Smooth muscle cell (in vitro differentiated cells): Measurements from ENCODE around the gene CRLF3. TPM values are rescaled to one million over a fixed set of nuclear protein-coding genes. Genes with fewer than 3 reads are reported as not detected.
"Not testable (repeated sequence)": the region's sequence is repeated elsewhere in the genome, so short reads cannot be mapped to it uniquely, and the experiment has no call there.

Source experiments
- DNase-seq: peaks from one replicate; lab custom pipeline; 2025; ENCODE audit not compliant: unreplicated experiment; lab: John Stamatoyannopoulos, UW
- H2AFZ ChIP-seq: fragments of 200-600 bp; sonication (generic); 2 replicates; pipeline ENCODE4 v1.6.0; 2016; ENCODE audit warnings: antibody characterized with exemption, low read depth, mild to moderate bottlenecking
- H3F3A ChIP-seq: fragments of 200-600 bp; sonication (generic); 2 replicates; pipeline ENCODE4 v1.6.0; 2017; ENCODE audit warnings: antibody characterized with exemption, low read depth
- H3K27ac ChIP-seq: fragments of 200-600 bp; sonication (generic); 2 replicates; pipeline ENCODE4 v1.5.1; 2016; ENCODE audit warnings: low read depth, mild to moderate bottlenecking
- H3K27me3 ChIP-seq: fragments of 200-600 bp; sonication (generic); 2 replicates; pipeline ENCODE4 v1.6.1; 2016; ENCODE audit warnings: low read depth, mild to moderate bottlenecking
- H3K36me3 ChIP-seq: fragments of 200-600 bp; sonication (generic); 2 replicates; pipeline ENCODE4 v1.5.1; 2016; ENCODE audit warnings: low read depth
- H3K4me1 ChIP-seq: fragments of 200-600 bp; sonication (generic); 2 replicates; pipeline ENCODE4 v1.5.1; 2016; ENCODE audit warnings: low read depth
- H3K4me2 ChIP-seq: fragments of 200-600 bp; sonication (generic); 2 replicates; pipeline ENCODE4 v1.6.0; 2016; ENCODE audit warnings: mild to moderate bottlenecking
- H3K4me3 ChIP-seq: fragments of 200-600 bp; sonication (generic); 2 replicates; pipeline ENCODE4 v1.5.1; 2016; ENCODE audit warnings: mild to moderate bottlenecking
- H3K79me2 ChIP-seq: fragments of 200-600 bp; sonication (generic); 2 replicates; pipeline ENCODE4 v1.6.0; 2016; ENCODE audit warnings: low read depth, mild to moderate bottlenecking
- H3K9ac ChIP-seq: fragments of 200-600 bp; sonication (generic); 2 replicates; pipeline ENCODE4 v1.6.0; 2016; ENCODE audit warnings: low read depth
- H3K9me3 ChIP-seq: fragments of 200-600 bp; sonication (generic); replicated peaks from 2 replicates; pipeline ENCODE4 v1.5.1; 2016; ENCODE audit warnings: low read depth
- H4K20me1 ChIP-seq: fragments of 200-600 bp; sonication (generic); 2 replicates; pipeline ENCODE4 v1.6.0; 2016; ENCODE audit warnings: low read depth
- WGBS: methylation state at CpG from one replicate; pipeline ENCODE4 v1.1.7; 2016; ENCODE audit warnings: low lambda C conversion rate; 5-methylcytosine and 5-hydroxymethylcytosine counted together
- polyA plus RNA-seq: library from polyadenylated mRNA; unstranded; fragments of >200 nt; fragmentation: Nextera tagmentation; extraction: Ambion mirVana; gene quantifications from 2 replicates; pipeline ENCODE4 v1.2.1, GENCODE V29; 2016
- total RNA-seq: library from RNA; depleted of rRNA; stranded (reverse); fragments of >200 nt; gene quantifications from 2 replicates; pipeline ENCODE4 v1.2.3, GENCODE V29; 2014
- TF ChIP-seq, protein P1 (sequence below): fragments of 200-600 bp; sonication (generic); IDR thresholded peaks from 2 replicates; pipeline ENCODE4 v1.5.1; 2017; ENCODE audit warnings: borderline replicate concordance, mild to moderate bottlenecking, antibody characterized with exemption; ENCODE audit not compliant: insufficient read depth, poor library complexity, severe bottlenecking

The CRLF3 gene
- total and polyA plus RNA-seq, 2 experiments from 2014 or later = 5.8 to 8.1 TPM

DNA sequence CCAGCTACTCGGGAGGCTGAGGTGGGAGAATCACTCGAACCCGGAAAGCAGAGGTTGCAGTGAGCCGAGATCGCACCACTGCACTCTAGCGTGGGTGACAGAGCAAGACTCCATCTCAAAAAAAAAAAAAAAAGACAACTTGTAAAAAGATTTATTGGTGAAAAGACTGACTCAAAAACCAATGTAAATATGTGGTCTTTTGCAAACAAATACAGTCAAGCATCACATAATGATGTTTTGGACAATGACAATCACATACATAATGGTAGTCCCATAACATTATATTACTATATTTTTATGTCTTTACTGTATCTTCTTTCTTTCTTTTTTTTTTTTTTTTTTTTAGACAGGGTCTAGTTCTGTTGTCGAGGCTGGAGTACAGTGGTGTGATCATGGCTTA, 8.3 kb downstream of the CRLF3 start:
- Histone ChIP-seq H3K79me2 (peaks cover 66% of the 10 kb centered on the region), H2AFZ (no peak overlapping the region), H3K4me2 (no peak overlapping the region), H3F3A (no peaks in the 10 kb centered on the region), H3K4me3 (no peak overlapping the region), H3K36me3 (no peaks in the 10 kb centered on the region), H3K27me3 (no peaks in the 10 kb centered on the region), H3K27ac (no peak overlapping the region), H4K20me1 (peaks cover 15% of the 10 kb centered on the region), H3K9ac (no peak overlapping the region), H3K4me1 (no peaks in the 10 kb centered on the region), H3K9me3 (no peaks in the 10 kb centered on the region)
- DNase-seq = no peak
- WGBS = 97% methylated on average over 7 of the region's 7 CpGs
- TF ChIP-seq, protein P1, sequence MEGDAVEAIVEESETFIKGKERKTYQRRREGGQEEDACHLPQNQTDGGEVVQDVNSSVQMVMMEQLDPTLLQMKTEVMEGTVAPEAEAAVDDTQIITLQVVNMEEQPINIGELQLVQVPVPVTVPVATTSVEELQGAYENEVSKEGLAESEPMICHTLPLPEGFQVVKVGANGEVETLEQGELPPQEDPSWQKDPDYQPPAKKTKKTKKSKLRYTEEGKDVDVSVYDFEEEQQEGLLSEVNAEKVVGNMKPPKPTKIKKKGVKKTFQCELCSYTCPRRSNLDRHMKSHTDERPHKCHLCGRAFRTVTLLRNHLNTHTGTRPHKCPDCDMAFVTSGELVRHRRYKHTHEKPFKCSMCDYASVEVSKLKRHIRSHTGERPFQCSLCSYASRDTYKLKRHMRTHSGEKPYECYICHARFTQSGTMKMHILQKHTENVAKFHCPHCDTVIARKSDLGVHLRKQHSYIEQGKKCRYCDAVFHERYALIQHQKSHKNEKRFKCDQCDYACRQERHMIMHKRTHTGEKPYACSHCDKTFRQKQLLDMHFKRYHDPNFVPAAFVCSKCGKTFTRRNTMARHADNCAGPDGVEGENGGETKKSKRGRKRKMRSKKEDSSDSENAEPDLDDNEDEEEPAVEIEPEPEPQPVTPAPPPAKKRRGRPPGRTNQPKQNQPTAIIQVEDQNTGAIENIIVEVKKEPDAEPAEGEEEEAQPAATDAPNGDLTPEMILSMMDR = no peak

DNA sequence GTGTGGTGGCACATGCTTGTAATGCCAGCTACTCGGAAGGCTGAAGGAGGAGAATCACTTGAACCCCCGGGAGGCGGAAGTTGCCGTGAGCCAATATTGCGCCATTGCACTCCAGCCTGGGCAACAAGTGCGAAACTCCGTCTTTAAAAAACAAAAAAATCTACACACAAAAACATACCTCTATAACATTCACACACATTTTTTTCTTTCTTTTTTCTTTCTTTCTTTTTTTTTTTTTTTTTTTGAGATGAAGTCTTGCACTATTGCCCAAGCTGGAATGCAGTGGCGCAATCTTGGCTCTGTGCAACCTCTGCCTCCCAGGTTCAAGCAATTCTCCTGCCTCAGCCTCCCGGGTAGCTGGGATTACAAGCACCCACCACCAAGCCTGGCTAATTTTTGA, 9.6 kb downstream of the CRLF3 start:
- H3K79me2 ChIP-seq = peaks cover 53% of the 10 kb centered on the region
- H3K4me2 ChIP-seq, H3K4me3 ChIP-seq, H3K4me1 ChIP-seq, H3F3A ChIP-seq, H3K27ac ChIP-seq, H3K9ac ChIP-seq, DNase-seq, H2AFZ ChIP-seq, H3K27me3 ChIP-seq, H3K36me3 ChIP-seq, H3K9me3 ChIP-seq: not testable (repeated sequence)
- WGBS = 94% methylated on average over 9 of the region's 9 CpGs
- peaks cover 21% of the 10 kb centered on the region for H4K20me1 ChIP-seq

DNA sequence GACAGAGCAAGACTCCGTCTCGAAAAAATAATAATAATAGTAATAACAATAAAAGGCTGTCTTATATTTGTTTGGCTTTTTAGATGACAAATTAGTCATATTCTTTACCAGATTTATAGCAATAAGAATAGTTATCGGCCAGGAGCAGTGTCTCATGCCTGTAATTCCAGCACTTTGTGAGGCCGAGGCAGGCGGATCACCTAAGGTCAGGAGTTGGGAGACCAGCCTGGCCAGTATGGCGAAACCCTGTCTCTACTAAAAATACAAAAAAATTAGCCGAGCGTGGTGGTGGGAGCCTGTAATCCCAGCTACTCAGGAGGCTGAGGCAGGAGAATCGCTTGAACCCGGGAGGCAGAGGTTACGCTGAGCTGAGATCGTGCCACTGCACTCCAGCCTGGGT, 10.3 kb downstream of the CRLF3 start:
- H3K36me3 ChIP-seq, H3K4me3 ChIP-seq, H3F3A ChIP-seq, H3K9me3 ChIP-seq, H2AFZ ChIP-seq, H3K9ac ChIP-seq, H3K27me3 ChIP-seq, DNase-seq, H3K4me1 ChIP-seq, H3K4me2 ChIP-seq, H3K27ac ChIP-seq: not testable (repeated sequence)
- WGBS = 98% methylated on average over 12 of the region's 12 CpGs
- peaks cover 47% of the 10 kb centered on the region for H3K79me2 ChIP-seq
- peaks cover 27% of the 10 kb centered on the region for H4K20me1 ChIP-seq

DNA sequence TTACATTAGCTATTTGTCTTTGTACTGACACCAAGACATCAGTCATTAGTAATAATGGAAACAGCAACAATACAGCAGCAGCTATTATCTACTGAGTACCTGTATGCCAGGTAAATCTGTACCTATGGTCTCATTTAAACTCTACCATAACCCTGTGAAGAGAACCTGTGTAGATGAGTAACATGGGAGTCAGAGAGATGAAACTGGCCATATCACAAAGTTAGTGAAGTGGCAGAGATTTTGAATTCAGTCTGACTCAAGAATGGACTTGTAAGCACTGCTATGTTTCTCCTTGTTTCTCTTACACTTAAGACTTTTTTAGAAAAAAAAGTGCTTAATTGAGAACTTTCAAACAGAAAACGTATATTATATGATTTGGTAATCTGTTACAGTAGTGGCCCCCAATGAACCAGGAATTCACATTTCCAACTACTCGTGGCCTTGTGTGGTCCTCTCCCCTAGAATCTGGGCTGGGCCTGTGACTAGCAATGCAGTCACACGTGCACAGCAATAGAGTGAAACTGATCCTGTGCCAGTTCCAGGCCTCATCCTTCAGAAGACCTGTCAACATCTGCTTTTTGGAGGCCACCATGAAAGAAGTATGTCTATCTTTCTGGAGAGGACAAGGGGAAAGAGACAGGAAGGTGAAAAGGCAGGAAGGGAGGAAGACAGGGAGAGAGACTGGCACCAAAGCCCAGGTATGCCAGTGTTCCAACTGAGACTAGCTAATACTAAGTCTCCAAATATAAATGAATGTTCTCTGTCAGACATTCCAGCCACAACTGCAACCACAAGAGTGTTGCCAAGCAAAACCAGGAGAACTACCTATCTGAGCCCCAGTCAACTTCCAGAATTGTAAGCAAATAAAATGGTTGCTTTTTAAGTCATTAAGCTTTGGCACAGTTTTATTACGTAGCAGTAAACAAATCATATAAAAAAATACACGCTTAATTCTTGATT, 12.0 kb downstream of the CRLF3 start:
- TF ChIP-seq, protein P1 = no peak
- Histone ChIP-seq H2AFZ (no peak overlapping the region), H3K27me3 (no peaks in the 10 kb centered on the region), H3K9ac (no peak overlapping the region), H3K9me3 (no peaks in the 10 kb centered on the region), H3F3A (no peaks in the 10 kb centered on the region), H3K79me2 (peaks cover 34% of the 10 kb centered on the region), H3K36me3 (no peaks in the 10 kb centered on the region), H3K4me1 (no peaks in the 10 kb centered on the region), H4K20me1 (peaks cover 27% of the 10 kb centered on the region), H3K27ac (no peak overlapping the region), H3K4me2 (no peak overlapping the region), H3K4me3 (no peak overlapping the region)
- DNase-seq = no peak
- WGBS = 90% methylated on average over 5 of the region's 5 CpGs
